GM21723 (cell line): ENCODE results near the gene PRDM16.

Experiments
- ATAC-seq: cut with Tn5 transposase; IDR thresholded peaks from one replicate; pipeline ENCODE4 v1.9.1; 2021; ENCODE audit warnings: mild to moderate bottlenecking, moderate library complexity; ENCODE audit not compliant: unreplicated experiment

The PRDM16 gene

DNA sequence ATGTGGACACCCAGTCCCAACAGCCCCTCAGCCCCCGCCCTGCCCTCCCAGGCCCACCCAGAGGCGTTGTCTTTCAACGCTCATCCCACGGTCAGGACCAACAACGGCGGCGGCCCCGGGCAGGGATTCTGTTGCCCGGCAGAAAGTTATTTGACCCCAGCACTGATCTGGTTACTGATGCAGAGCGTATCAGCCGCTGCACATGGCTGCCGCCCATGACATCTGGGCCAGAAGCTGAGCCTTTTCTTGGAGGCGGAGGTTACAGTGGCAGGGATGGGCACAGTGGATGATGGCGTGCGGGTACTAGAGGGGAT lies 258.3 kb downstream of the PRDM16 start:
- no peak for ATAC-seq

DNA sequence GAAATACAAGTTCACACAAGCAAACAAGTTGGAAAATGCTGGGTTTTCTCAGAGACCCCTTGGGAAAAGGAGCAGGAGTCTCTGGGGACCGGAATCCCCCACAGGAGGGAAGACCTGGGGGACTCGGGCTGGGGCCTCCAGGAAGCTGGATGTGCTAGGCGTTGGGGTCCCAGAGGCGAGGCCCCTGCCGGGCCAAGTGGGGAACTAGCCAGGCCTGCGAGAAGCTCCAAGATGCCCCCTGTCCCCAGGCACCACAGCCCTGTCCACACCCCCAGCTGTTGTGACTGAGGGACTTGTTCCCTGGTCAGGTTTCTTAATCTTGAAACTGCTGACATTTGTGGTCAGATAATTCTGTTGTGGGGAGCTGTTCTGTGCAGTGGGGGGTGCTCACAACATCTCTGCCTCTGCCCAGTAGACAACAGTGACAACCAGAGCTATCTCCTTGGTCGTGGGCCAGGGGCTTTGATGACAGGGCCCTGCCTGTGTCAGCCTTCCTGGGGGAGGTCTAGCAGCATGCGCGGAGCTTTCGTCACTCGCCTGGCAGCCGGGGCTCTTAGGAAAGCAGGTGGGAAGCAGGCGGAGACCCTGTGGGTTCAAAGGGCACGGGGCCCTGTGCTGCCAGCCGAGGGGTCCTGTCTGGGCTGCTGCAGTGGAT lies 259.1 kb downstream of the PRDM16 start:
- no peak for ATAC-seq

DNA sequence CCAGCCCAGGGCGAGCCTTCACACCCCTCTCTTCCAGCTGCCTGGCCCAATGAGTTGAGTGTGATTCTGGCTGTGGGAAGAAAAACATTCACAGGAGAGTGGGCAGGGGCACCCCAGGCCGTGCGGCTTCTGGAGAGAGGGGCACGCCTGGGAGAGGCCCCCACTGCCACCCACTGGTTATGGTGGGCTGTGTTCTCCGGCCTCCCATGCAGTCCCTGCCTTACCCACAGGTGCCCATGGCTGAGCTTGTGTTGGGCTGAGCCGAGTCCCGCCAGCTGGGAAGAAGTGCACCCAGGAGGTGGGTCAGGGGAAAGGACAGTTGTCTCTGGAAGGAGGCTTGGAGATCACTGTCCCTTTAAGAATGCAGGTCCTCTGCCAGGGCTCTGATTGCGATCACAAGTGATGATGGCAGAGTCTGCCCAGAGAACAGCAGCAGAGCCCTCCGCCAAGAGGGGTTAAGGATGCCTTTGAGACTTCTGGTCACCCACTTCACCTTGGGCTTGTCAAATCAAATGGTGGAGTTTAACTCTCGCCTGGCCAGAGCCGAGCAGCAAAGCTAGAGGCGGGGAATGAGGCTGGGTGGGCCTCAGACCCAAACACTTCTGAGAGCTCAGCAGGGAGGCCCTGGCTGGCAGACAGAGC lies 260.8 kb downstream of the PRDM16 start:
- ATAC-seq = no peak

DNA sequence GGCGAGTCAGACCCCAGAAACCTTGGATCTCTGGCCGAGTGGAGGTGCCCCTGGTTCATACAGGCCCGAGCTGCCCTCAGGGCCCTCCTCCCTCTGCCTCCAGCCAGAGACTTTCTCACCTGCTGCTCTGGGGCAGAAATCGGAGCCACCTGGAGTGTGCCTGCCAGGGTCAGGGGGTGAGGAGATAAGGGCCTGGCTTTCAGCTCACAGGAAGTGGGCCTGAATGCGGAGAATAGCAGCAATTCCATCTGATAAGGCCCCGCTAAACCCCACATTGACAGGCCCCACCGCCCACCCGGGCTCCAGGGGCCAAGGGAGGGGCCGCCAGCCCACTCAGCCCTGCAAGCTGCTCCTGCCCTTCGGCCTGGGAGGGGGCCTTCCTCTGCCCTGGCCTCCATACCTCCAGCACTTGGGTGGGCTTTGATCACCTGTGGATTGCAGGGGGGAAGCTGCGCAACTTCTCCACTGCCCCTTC lies 261.8 kb downstream of the PRDM16 start:
- ATAC-seq = no peak

DNA sequence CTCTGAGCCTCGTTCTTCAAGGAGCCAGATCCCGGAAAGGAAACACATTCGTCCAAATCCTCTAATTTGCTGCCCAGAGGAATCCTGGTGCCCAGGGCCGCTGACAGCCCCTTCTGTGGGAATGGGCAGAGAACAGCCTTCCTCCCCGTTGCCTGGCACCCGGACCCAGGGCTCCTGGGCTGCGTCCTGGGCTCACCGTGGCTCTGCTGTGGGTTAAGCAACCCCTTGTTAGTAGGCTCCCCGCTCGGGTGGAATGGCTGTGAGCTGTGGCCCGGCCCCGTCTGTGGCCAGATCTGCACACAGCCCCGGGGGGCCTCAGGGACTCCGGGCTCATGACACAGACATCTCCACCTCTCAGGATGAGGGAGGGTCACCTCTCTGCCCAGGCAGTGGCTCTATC lies 262.6 kb downstream of the PRDM16 start:
- no peak for ATAC-seq

DNA sequence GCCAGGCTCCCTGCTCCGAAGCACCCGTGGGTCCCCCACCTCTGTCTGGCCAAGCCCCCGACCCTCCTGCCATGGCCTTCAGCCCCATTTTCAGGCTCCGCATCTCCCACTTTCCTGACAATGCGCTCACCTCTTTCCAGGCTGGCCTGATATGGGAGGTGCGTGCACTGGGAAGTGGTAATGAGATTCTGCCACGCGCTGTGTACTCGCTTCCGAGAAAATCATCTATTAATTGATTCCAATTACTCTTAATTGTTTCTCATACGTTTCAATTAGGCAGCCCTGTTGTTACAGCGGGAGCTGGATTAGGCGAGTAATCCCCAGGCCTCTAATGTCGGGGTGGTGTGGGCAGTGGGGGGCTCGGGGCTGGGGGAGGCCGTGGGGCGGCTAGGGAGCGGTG lies 263.0 kb downstream of the PRDM16 start:
- no peak for ATAC-seq

DNA sequence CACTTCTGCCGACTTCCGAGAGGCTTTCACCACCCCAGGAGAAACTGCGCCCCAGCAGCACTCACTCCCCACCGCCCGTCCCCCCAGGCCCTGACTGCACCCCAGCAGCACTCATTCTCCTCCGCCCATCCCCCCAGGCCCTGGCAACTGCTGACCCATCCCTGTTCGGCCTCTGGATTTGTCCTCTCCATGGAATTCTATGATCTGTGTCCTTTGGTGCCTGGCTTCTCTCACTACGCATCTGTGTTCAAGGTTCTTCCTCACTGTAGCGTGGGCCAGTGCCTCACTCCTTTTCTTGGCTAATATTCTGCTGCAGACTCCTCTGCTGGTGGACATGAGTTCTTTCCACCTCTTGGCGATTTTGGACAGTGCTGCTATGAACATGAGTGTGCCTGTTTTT lies 263.7 kb downstream of the PRDM16 start:
- ATAC-seq = no peak

DNA sequence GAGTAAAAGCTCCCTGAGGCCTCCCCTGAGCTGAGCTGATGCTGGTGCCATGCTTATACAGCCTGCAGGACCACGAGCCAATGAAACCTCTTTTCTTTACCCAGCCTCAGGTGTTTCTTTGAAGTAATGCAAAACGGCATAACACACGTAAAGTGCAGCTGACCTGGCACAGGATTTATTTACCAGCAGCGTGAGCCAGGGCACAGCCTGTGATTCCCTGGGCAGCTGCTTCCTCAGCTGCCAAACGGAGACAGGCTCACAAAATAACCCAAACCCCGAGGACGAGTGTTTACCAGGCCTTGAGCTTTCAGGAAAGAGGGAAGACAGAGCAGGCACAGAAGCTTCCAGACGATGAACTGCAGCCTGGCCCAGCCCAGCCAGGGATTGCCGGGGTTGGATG lies 264.9 kb downstream of the PRDM16 start:
- ATAC-seq = no peak

DNA sequence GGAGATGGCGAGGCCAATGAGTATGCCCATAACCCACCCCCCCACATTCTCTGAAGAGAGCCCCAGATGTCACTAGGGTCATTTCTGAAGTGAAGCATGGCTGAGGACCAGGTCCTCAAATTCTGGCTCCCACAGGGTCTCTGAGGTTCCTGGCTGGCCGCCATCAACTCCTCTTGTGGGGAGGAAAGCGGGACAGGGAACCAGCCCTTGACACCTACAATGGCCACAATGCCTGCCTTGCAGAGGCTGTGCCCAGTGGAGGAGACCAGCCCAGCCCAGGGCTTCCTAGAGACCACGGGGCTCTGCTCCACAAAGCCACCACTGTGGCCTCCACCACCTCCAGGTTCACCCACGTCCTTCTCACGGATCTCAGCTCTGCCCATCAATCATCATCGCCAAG lies 265.4 kb downstream of the PRDM16 start:
- no peak for ATAC-seq

DNA sequence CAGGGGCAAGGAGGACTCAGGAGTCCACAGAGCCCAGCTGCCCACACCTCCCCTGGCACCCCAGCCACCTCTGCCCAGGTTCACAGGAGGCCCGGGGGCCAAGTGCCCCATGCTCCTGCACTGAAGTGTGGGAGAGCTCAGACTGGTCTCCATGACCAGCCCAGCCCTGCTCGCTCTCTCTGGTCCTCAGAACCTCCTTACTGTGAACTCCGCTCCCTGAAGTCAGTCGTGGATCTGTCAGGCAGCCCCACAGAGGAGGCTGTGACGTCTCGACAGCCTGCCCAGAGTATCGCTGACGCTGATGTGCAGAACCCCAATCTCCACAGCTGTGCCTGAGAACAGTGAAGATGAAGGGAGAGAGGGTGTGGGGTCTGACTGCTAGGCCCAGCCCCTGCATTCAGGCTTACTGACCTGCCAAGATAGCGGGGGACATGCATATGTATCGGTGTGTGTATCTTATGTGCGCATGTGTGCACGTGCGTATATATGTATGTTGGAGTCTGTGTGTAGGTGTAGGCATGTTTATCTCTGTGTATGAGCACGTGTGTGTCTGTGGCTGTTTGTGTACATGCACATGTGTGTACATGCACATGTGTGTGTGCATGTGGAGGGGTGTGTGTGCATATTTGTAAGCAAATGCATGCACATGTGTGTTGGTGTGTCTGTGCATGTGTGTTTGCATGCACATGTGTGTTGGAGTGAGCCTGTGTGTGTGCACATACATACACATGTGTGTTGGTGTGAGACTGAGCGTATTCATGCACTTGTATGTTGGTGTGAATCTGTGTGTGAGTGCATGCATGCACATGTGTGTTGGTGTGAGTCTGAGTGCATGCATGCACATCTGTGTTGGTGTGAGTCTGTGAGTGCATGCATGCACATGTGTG lies 267.0 kb downstream of the PRDM16 start:
- no peak for ATAC-seq

DNA sequence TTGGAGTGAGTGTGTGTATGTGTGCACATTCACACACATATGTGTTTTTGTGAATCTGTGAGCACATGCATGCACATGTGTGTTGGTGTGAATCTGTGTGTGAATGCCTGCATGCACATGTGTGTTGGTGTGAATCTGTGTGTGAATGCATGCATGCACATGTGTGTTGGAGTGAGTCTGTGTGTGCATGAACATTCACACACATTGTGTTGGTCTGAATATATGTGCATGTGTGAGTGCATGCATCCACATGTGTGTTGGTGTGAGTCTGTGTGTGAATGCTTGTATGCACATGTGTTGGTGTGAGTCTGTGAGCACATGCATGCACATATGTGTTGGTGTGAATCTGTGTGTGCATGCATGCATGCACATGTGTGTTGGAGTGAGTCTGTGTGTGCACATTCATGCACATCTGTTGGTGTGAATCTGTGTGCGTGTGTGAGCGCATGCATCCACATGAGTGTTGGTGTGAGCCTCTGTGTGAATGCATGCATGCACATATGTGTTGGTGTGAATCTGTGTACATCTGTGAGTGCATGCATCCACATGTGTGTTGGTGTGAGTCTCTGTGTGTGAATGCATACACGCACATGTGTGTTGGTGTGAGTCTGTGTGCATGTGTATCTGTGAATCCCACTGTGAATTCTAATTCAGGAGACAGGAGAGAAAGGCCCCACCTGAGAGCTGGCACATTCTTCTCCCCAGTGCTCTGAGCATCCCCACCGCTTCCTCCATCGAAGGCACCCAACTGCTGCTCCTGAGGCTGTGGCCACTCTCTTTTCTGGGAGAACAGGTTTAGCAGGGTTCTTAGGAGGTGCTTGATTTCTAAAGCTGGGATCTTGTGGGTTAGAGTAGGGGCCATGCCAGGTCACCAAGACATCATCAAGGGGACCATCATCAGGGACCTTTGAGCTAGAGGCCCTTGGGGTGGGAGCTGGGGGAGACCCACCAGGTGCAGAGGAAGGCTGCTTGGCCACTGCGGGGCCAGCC lies 267.9 kb downstream of the PRDM16 start:
- ATAC-seq = no peak

DNA sequence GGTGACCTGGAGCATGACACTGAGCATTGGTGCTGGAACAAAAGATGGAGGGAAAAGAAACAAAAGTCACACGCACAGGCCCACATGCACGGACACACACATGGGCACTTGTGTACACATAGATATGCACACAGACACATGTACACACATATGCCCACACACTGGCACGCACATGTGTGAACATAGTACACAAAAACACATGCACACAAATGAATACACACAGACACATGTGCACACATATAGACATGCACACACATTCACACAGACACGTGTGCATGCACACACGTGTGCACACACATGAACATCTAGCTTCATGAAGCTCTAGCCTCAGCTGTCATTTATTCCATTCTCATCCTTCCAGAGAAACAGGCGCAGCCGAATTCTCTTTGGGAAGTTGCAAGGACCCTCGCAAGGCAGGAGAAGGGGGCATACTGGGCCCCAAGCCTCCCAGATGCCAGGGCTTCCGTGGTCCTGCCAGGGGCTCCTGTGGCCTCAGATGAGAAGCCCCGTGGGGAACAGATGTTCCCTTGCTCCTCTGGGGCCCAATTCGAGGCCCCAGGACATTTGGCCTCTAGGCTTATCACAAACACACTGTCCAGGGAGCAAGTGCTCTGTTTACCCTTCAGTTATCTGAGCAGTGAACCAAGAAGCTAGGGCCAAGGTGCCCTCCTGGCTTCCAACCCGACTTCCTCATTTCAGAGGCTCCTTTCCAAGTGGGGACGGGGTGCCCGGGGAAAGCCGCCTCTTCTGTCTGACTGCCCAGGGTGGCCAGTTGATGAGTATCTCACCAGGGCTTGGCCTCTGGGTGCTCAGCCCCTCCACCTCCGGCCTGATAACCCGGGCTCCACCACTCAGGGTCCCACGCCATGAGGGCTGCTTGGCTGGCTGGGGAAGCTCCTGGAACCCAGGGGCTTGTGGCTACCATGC lies 269.1 kb downstream of the PRDM16 start:
- ATAC-seq = no peak

DNA sequence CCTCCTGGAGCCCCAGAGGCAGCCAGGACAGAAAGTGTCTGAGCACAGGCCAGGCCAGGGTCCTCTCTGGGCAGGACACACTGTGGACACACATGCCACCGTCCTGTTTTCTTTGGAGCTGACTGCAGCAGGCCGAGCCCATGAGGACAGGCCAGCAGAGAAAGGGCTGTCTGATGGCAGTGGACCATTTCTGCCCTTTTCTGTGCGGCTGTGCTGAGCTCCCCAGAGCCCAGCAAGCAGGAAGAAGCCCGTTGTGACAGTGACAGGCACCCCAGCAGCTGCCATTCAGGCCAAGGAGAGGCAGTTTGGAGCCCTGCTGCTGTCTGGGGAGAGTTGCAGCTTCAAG lies 269.7 kb downstream of the PRDM16 start:
- ATAC-seq = no peak

DNA sequence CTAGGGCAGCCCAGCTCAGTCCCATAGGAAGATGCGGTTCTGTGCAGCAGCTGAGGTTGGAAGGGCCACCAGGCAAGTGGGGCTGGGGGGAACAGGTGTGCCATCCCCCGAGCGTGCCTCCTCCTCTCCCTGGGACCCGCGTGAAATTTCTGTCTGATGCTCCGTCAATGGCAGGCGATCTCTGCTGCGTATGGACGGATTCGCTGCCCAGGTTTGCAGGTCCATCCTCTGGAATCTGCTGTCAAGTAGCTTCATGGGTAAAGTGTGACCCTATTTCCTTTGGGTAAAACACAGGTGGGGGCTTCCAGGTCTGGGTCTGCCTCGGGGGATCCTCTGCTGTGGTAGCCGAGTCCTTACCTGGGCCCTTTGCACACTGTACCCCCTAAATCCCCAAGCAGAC lies 270.9 kb downstream of the PRDM16 start:
- ATAC-seq = no peak

DNA sequence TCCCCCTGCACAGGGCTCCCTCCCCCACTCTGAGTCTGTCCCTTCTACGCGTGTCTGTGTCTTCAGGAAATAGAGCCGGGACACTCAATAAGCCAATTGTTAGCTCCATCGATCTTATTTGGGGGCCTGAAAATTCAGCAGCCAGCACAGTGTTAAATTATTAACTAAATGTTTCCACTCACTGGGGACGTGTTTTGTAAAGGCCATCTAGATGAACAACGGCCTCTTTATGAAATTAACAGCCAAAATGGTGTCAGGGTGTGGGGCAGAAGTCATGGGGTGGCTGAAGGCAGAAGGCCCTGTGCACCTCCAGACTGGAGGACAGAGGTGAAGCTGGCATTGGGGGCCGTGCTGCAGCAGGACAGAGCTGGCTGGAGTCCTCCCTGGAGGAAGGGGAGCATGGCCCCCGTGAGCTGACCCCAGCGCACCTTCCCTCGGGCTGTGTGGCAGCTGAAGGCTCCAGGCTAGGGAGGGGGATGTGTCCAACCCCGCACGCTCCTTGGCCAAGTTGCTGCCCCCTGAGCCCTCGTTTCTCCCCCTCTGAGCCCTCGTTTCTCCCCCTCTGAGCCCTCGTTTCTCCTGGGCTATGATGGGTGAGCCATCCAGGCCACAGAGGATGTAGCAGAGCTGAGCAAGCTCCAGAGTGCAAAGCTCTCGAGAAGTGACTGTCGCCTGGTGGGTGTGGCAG lies 271.7 kb downstream of the PRDM16 start:
- no peak for ATAC-seq

DNA sequence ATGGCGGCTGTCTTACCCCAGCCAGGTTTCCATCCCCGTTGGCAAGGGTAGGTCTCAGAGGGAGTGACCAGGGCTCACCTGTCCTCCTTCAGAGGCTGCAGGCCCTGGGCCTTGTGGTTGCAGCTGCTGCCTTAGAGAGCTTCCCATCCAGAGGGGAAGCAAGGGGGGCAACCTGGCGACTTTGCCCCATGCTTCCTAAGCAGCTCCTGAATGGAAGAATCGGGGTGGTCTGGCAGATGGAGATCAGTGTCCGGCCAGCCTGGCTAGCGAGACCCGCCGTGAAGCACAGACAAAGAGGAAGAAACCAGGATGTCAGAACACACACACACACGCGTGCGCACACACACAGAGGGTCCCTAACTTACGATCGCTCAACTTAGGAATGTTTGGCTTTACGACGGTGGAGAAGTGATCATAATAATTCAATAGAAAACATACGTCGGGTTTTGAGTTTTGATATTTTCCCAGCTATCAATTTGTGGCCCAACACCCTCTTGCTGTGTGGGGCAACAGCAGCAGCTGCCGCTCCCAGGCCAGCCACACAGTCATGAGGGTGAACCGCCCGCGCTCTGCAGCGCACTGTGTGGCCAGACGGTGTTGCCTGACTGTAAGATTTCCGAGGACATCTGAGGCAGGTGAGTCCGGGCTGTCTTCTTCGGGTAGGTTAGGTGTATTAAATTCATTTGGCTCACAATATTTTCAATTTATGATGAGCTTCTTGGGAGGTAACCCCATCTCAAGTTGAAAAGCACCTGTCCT lies 272.4 kb downstream of the PRDM16 start:
- ATAC-seq = no peak

DNA sequence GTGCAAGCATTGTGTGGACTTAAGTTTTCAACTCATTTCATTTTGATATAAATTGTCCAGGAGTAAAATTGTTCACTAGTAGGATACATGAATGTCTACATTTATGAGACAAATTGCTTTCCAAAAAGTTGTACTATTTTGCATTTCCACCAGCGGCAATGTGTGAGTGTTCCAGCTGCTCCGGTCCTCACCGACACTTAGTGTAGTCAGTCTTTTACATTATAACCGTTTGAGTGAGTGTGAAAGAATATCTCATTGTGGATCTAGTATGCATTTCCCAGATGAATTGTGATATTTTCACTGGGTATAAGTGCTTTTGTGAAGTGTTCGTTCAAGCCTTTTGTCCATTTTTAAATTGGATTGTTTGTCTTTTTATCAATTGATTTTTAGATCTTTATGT lies 274.0 kb downstream of the PRDM16 start:
- ATAC-seq = no peak

DNA sequence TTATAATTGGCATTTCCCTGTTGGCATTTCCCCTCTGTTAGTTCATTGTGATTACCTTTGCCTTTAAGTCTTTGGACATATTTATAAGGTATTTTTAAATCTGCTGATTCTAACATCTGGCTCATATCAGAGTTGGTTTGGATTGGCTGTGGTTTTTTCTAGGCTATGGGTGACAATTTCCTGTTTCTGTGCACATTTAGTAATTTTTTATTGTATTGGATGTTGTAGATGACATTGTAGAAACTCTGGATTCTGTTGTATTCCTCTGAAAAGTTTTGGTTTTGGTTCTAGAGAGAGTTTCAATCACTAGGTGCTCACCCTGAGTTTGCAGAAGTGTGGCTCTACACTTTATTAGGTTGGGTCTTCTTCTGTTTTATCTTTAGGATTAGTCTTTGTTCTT lies 275.4 kb downstream of the PRDM16 start:
- ATAC-seq = no peak

DNA sequence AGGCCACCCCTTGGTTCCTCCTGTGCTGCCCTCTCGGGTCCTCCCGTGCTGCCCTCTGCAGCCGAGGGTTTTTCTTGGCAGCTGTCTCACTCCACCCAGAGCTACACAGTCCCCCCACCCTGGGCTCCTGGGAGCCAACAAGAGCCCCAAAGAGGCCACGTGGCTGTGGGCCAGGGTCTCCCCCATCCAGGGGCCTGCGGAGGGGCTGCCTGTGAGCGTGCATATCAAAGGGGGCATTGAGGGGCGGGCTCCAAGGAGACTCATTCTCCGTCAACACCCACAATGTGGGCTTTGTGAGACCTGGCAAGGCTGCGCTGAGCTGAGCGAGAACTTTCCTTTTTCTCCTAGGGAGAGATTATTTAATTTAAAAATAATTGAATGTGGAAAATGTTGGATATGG lies 276.8 kb downstream of the PRDM16 start:
- ATAC-seq = no peak
